Measurements from ENCODE around the gene CCDC78. TPM values are rescaled to one million over a fixed set of nuclear protein-coding genes. Genes with fewer than 3 reads are reported as not detected.
"Not testable (repeated sequence)": the region's sequence is repeated elsewhere in the genome, so short reads cannot be mapped to it uniquely, and the experiment has no call there.

CCDC78 gene
- total RNA-seq, 1 donor from 2014 or later = 7.6 TPM

DNA sequence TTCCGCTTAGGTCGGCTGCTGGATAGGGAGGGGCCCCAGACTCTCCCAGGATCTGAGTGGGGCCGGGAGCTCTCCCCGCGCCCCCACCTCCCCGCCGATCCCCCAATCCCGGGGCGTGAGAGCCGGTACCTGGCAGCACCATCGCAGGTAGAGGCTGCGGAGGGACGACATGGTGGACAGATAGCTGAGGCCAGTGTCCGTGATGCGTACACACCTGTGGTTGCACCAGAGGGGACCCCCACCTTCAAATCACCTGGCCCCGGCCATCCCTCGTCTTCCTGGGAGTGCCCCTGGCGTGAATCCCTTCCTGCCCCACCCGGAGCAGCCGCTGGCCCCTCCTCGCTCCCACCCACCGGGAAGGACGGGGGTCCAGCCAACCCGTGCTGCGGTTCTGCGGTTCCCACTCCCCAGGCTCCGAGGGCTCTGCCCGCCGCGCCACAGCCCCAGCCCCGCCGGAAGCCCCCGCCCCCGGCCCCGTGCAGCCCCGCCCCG is 31.3 kb downstream of the CCDC78 start:
- Histone ChIP-seq H3K27ac (no peak overlapping the region), H3K9me3 (no peaks in the 10 kb centered on the region), H3K36me3 (no peaks in the 10 kb centered on the region), H3K4me3 (peak overlapping the region; percentile 38 to 40), H3K27me3 (peaks cover 9% of the 10 kb centered on the region), H3K4me1 (peaks cover 44% of the 10 kb centered on the region)
- no peak for DNase-seq (ENCODE audit: extremely low spot score in 2 of 2)
- intact Hi-C loops (cut with DNase I) = no loop called here
- TF ChIP-seq, protein P1, sequence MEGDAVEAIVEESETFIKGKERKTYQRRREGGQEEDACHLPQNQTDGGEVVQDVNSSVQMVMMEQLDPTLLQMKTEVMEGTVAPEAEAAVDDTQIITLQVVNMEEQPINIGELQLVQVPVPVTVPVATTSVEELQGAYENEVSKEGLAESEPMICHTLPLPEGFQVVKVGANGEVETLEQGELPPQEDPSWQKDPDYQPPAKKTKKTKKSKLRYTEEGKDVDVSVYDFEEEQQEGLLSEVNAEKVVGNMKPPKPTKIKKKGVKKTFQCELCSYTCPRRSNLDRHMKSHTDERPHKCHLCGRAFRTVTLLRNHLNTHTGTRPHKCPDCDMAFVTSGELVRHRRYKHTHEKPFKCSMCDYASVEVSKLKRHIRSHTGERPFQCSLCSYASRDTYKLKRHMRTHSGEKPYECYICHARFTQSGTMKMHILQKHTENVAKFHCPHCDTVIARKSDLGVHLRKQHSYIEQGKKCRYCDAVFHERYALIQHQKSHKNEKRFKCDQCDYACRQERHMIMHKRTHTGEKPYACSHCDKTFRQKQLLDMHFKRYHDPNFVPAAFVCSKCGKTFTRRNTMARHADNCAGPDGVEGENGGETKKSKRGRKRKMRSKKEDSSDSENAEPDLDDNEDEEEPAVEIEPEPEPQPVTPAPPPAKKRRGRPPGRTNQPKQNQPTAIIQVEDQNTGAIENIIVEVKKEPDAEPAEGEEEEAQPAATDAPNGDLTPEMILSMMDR (IDR thresholded peaks at IDR 0.05) = no peak
- TF ChIP-seq POLR2A (IDR thresholded peaks at IDR 0.05) = no peak
- no peak for TF ChIP-seq POLR2AphosphoS5 (IDR thresholded peaks at IDR 0.05; ENCODE audit: insufficient read depth in 1 of 2, low read depth in 1 of 2)

DNA sequence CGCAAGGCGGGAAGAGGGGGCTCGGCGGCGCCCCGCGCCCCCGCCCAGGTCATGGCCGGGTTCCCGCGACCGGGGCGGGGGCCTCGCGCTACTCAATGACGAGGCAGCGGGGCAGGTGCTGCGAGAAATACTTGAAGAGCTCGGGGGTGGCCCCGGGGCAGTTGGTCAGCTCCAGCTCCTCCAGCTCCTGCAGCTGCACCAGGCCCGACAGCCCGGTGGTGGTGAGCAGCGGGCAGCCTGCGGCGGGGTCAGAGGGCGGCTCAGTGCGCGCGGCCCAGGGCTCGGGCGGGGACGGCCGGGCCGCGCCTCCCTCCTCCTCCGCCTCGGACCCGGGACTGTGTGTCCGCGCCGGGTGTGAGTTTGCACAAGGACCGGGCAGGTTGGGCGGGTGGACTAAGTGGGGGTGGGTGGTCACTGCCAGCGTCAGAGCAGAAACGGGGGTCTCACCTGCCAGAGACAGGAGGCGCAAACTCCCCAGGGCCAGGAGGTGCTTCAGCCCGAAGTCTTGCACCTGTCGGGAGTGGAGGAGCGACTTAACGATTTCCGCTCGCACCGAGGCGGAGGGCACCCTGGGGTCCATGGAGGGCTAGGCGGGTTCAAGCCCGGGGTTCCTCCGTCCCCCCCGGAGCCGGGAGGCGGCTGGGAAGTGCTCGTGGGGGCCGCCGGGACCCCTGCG is 31.9 kb downstream of the CCDC78 start:
- H3K27me3 ChIP-seq = peaks cover 9% of the 10 kb centered on the region
- intact Hi-C loops (cut with DNase I) = no loop called here
- H3K4me1 ChIP-seq = peaks cover 50% of the 10 kb centered on the region
- H3K36me3 ChIP-seq = no peaks in the 10 kb centered on the region
- DNase-seq (ENCODE audit: extremely low spot score in 2 of 2) = no peak
- H3K27ac ChIP-seq = no peak overlapping the region
- no peaks in the 10 kb centered on the region for H3K9me3 ChIP-seq
- no peak for TF ChIP-seq POLR2A (IDR thresholded peaks at IDR 0.05)
- H3K4me3 ChIP-seq = peak overlapping the region; percentile 38 to 40

DNA sequence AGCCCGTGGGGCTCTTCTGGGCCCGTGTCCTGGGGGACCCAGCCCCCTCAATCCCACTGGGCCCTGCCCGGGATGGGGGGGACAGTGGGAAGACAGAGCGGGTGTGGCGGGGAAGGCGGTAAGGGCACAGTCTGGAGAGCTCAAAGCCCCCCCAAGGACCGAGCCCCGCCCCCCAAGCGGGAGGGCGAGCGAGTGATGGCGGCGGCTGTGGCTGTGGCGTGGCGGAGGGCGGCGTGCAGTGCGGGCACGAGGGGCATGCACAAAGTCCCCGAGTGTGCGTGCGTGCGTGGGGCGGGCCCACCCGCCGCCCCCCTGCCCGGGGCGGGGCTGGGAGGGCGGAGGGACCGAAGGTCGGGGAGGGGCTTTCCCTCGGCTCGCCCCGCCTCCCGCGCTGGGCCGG is 32.5 kb downstream of the CCDC78 start:
- H3K9me3 ChIP-seq = no peaks in the 10 kb centered on the region
- peaks cover 56% of the 10 kb centered on the region for H3K4me1 ChIP-seq
- no peaks in the 10 kb centered on the region for H3K36me3 ChIP-seq
- H3K4me3 ChIP-seq = peak overlapping the region; percentile 7 to 38
- H3K27me3 ChIP-seq = peaks cover 9% of the 10 kb centered on the region
- TF ChIP-seq POLR2A (IDR thresholded peaks at IDR 0.05) (no peak), POLR2AphosphoS5 (IDR thresholded peaks at IDR 0.05; ENCODE audit: insufficient read depth in 1 of 2, low read depth in 1 of 2) (no peak)
- TF ChIP-seq, protein P1 (IDR thresholded peaks at IDR 0.05) = no peak
- DNase-seq (ENCODE audit: extremely low spot score in 2 of 2) = no peak
- intact Hi-C loops (cut with DNase I) = no loop called here
- H3K27ac ChIP-seq = no peak overlapping the region

DNA sequence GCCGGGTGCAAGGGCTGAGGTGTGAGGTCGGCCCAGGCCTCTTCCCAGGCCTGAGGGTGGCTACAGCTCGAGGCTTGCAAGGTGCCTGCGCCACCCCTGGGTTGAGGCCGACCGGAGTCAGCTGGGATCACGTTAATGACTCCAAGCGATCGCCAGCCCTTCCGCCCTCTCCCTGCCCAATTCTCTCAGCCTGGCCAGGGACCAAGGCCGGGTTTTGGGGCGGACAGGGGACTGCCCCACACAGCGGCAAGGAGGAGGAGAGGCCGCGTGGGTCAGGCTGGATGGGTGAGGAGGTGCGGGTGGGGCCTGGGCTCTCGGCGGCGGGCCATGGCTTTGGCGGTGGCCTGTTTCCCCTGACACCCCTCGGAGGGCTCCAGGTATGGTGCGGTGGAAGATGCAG is 32.9 kb downstream of the CCDC78 start:
- peaks cover 59% of the 10 kb centered on the region for H3K4me1 ChIP-seq
- H3K9me3 ChIP-seq = no peaks in the 10 kb centered on the region
- no peak overlapping the region for H3K27ac ChIP-seq
- H3K36me3 ChIP-seq = no peaks in the 10 kb centered on the region
- TF ChIP-seq POLR2AphosphoS5 (IDR thresholded peaks at IDR 0.05; ENCODE audit: insufficient read depth in 1 of 2, low read depth in 1 of 2) = no peak
- TF ChIP-seq, protein P1 (IDR thresholded peaks at IDR 0.05) = no peak
- no peak for TF ChIP-seq POLR2A (IDR thresholded peaks at IDR 0.05)
- intact Hi-C loops (cut with DNase I) = no loop called here
- peaks cover 9% of the 10 kb centered on the region for H3K27me3 ChIP-seq
- H3K4me3 ChIP-seq = no peak overlapping the region
- DNase-seq (ENCODE audit: extremely low spot score in 2 of 2) = no peak

DNA sequence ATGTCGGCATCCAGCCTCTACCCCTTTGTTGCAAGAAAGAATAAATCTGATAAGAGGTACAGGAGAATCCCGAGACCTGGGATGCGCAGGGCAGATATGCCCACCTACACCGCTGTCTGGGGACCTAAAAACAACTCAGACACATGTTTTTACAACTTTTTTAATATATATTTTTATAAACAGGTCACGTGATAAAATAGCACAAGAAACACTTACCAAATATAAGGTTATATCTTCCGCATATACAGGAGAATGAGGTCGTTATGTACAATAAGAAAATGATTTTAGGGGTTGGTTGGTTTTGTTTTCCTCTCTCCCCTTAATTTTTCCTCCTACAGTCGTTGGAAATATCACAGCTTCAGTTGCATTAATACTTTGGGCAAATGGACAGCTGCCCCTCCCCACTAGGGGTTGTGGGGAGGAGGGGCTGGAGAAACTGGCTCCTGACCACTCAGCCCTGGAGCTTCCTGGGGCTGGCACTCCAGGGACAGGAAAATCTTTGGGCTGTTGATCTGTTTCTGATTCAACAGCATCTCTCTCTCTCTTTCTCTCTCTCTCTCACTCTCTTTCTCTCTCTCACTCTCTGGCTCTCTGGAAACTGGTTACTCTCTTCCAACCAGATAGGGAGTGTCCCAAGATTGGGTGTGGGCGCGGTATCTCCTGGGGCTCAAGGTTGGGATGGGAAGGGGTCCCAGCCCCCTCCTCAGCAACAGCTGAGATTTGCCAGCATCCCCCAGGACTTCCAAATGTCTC is 33.7 kb downstream of the CCDC78 start:
- H3K27ac ChIP-seq = no peak overlapping the region
- H3K4me1 ChIP-seq = peaks cover 59% of the 10 kb centered on the region
- no peaks in the 10 kb centered on the region for H3K9me3 ChIP-seq
- DNase-seq (ENCODE audit: extremely low spot score in 2 of 2) = no peak
- TF ChIP-seq POLR2AphosphoS5 (IDR thresholded peaks at IDR 0.05; ENCODE audit: insufficient read depth in 1 of 2, low read depth in 1 of 2) = no peak
- no peak for TF ChIP-seq POLR2A (IDR thresholded peaks at IDR 0.05)
- TF ChIP-seq, protein P1 (IDR thresholded peaks at IDR 0.05) = no peak
- H3K4me3 ChIP-seq = no peak overlapping the region
- H3K27me3 ChIP-seq = peaks cover 9% of the 10 kb centered on the region
- intact Hi-C loops (cut with DNase I) = no loop called here
- no peaks in the 10 kb centered on the region for H3K36me3 ChIP-seq

DNA sequence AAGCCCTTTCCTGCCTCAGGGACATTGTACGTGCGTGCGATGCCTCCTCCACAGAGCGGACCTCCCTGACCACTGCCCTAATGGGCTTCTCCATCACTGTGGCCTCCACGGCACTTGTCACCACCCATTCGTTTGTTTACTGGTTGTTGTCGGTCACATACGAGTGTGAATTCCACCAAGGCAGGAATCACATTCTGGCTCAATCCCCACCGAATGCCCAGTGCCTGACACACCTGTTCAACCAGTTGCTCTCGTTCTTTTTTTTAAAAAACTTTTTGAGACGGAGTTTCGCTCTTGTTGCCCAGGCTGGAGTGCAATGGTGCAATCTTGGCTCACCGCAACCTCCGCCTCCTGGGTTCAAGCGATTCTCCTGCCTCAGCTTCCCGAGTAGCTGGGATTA is 35.0 kb downstream of the CCDC78 start:
- H3K27me3 ChIP-seq; H3K9me3 ChIP-seq; intact Hi-C loops (cut with DNase I); H3K27ac ChIP-seq; DNase-seq (ENCODE audit: extremely low spot score in 2 of 2); H3K4me3 ChIP-seq; H3K36me3 ChIP-seq: not testable (repeated sequence)
- H3K4me1 ChIP-seq = peaks cover 57% of the 10 kb centered on the region
